DOHH2 (cell line): ENCODE measurements around the gene DHRS2.

ENCODE experiments used
- H3F3A ChIP-seq: fragments of 200-600 bp; sonication (generic), shearing (Covaris generic); 2 replicates; pipeline ENCODE4 v1.6.0; 2016; ENCODE audit warnings: antibody characterized with exemption, mild to moderate bottlenecking; ENCODE audit not compliant: control insufficient read depth, insufficient read depth
- H3K27ac ChIP-seq: fragments of 200-600 bp; sonication (generic); 2 replicates; pipeline ENCODE4 v1.5.1; 2014; ENCODE audit warnings: low read depth, mild to moderate bottlenecking, low read length, moderate library complexity
- H3K27me3 ChIP-seq: fragments of 200-600 bp; sonication (generic); 2 replicates; pipeline ENCODE4 v1.6.1; 2014; ENCODE audit warnings: mild to moderate bottlenecking, low read length, mixed read lengths; ENCODE audit not compliant: control insufficient read depth
- H3K36me3 ChIP-seq: fragments of 200-600 bp; sonication (generic); 2 replicates; pipeline ENCODE4 v1.6.1; 2014; ENCODE audit warnings: mild to moderate bottlenecking, low read length, moderate library complexity, mixed read lengths; ENCODE audit not compliant: control insufficient read depth
- H3K4me1 ChIP-seq: fragments of 200-600 bp; sonication (generic); 2 replicates; pipeline ENCODE4 v1.6.1; 2014; ENCODE audit warnings: mild to moderate bottlenecking, low read length, mixed read lengths; ENCODE audit not compliant: control insufficient read depth
- H3K4me2 ChIP-seq: fragments of 200-600 bp; sonication (generic); 2 replicates; pipeline ENCODE4 v1.6.0; 2014; ENCODE audit warnings: mild to moderate bottlenecking, low read length, moderate library complexity
- H3K4me3 ChIP-seq: fragments of 200-600 bp; sonication (generic); 2 replicates; pipeline ENCODE4 v1.5.1; 2014; ENCODE audit warnings: mild to moderate bottlenecking, low read length, mixed read lengths
- H3K79me2 ChIP-seq: fragments of 200-600 bp; sonication (generic); 2 replicates; pipeline ENCODE4 v1.6.1; 2014; ENCODE audit warnings: mild to moderate bottlenecking, low read length, mixed read lengths; ENCODE audit not compliant: control insufficient read depth
- H3K9me2 ChIP-seq: fragments of 200-600 bp; sonication (generic); replicated peaks from 2 replicates; pipeline ENCODE4 v1.6.1; 2014; ENCODE audit warnings: mild to moderate bottlenecking, low read length, mixed read lengths; ENCODE audit not compliant: control insufficient read depth
- H3K9me3 ChIP-seq: fragments of 200-600 bp; sonication (generic); 2 replicates; pipeline ENCODE4 v1.6.1; 2014; ENCODE audit warnings: antibody characterized with exemption, low read length, mixed read lengths; ENCODE audit not compliant: control insufficient read depth, insufficient read depth
- H4K20me1 ChIP-seq: fragments of 200-600 bp; sonication (generic); 2 replicates; pipeline ENCODE4 v1.6.0; 2014; ENCODE audit warnings: low read depth, mild to moderate bottlenecking, antibody characterized with exemption, low read length, moderate library complexity; ENCODE audit not compliant: control insufficient read depth, insufficient read depth
- EZH2phosphoT487 ChIP-seq: fragments of 200-600 bp; sonication (generic); IDR thresholded peaks from 2 replicates; pipeline ENCODE4 v1.6.1; 2017; ENCODE audit warnings: borderline replicate concordance, mild to moderate bottlenecking, antibody characterized with exemption, low read length, moderate library complexity, mixed read lengths
- TF ChIP-seq, protein P1 (sequence below): fragments of 200-600 bp; sonication (generic); IDR thresholded peaks from one replicate; pipeline ENCODE4 v1.5.1; 2014; ENCODE audit warnings: antibody characterized with exemption, mild to moderate bottlenecking, low read depth, low read length; ENCODE audit not compliant: poor library complexity, severe bottlenecking

DHRS2 gene

DNA sequence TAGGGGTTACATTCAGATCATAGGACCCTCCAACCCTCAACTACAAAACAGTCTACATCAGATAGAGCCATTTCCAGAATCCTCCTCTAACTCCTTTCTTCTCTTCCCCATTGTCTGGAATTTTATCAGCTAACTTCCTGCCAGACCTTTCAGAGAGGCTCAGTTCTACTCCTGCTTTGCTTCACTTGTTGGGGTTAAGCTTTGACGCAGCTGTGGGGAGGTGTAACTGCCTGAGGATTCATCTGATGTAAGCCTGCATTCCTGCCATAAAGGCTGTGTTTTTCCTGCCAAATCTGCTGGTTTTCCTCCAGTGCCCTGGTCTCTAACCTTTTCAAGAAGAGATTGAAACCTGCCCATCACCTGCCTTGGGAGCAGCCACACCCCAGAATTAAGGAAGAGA lies 16.9 kb downstream of the DHRS2 start:
- no peaks in the 10 kb centered on the region for H4K20me1 ChIP-seq
- H3K4me3 ChIP-seq, result no peak overlapping the region
- no peaks in the 10 kb centered on the region for H3K79me2 ChIP-seq
- no peaks in the 10 kb centered on the region for H3K36me3 ChIP-seq
- H3K27ac ChIP-seq, result no peak overlapping the region
- no peaks in the 10 kb centered on the region for H3K9me3 ChIP-seq
- TF ChIP-seq EZH2phosphoT487, result no peak
- no peak overlapping the region for H3K4me2 ChIP-seq
- H3K27me3 ChIP-seq, result peaks cover 3% of the 10 kb centered on the region; the same call in 1 of the 2 replicates
- H3F3A ChIP-seq, result no peaks in the 10 kb centered on the region
- H3K4me1 ChIP-seq, result no peaks in the 10 kb centered on the region
- H3K9me2 ChIP-seq, result no peaks in the 10 kb centered on the region

DNA sequence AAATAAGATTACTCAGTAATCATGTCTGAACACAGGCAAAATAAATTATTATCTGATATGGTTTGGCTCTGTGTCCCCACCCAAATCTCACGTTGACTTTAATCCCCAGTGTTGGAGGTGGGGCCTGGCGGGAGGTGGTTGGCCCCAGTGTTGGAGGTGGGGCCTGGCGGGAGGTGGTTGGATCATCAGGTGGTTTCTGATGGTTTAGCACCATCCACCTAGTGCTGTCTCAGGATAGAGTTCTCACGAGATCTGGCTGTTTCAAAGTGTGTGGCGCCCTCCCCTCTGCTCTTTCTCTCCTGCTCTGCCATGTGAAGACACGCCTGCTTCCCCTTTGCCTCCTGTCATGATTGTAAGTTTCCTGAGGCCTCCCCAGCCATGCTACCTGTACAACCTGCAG lies 18.1 kb downstream of the DHRS2 start:
- H3K9me3 ChIP-seq, result no peaks in the 10 kb centered on the region
- peaks cover 3% of the 10 kb centered on the region; the same call in 1 of the 2 replicates for H3K27me3 ChIP-seq
- no peak for TF ChIP-seq EZH2phosphoT487
- TF ChIP-seq, protein P1, sequence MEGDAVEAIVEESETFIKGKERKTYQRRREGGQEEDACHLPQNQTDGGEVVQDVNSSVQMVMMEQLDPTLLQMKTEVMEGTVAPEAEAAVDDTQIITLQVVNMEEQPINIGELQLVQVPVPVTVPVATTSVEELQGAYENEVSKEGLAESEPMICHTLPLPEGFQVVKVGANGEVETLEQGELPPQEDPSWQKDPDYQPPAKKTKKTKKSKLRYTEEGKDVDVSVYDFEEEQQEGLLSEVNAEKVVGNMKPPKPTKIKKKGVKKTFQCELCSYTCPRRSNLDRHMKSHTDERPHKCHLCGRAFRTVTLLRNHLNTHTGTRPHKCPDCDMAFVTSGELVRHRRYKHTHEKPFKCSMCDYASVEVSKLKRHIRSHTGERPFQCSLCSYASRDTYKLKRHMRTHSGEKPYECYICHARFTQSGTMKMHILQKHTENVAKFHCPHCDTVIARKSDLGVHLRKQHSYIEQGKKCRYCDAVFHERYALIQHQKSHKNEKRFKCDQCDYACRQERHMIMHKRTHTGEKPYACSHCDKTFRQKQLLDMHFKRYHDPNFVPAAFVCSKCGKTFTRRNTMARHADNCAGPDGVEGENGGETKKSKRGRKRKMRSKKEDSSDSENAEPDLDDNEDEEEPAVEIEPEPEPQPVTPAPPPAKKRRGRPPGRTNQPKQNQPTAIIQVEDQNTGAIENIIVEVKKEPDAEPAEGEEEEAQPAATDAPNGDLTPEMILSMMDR, result no peak
- H3K9me2 ChIP-seq, result no peaks in the 10 kb centered on the region
- no peak overlapping the region for H3K27ac ChIP-seq
- H4K20me1 ChIP-seq, result no peaks in the 10 kb centered on the region
- H3K79me2 ChIP-seq, result no peaks in the 10 kb centered on the region
- no peak overlapping the region for H3K4me3 ChIP-seq
- no peaks in the 10 kb centered on the region for H3F3A ChIP-seq
- no peaks in the 10 kb centered on the region for H3K4me1 ChIP-seq
- no peaks in the 10 kb centered on the region for H3K36me3 ChIP-seq
- H3K4me2 ChIP-seq, result no peak overlapping the region

DNA sequence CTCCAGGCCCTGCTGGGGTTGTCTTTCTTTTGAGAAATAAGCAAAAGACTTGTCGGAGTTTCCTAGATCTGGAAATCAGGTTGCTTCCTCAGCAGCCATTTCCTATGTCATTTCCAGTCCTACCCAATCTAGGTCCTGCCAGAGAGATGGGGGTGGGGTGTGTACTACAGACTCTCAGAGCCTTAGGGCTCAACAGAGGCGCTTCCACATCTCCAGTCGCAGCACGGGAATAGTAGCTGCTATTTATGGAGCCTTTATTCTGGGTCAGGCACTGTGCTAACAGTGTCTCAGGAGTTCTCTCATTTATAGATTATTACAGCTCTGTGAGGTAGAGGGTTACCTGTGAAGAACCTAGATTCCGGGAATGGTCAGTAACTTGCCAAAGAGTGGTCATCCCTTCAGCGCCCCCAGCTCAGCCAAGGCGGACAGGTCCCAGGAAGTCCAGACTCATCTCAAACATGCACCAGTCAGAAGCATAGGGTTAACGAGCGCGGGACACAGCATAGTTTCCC lies 21.9 kb downstream of the DHRS2 start:
- Histone ChIP-seq H3K36me3 (no peaks in the 10 kb centered on the region), H3K4me3 (no peak overlapping the region), H3K4me1 (no peaks in the 10 kb centered on the region), H4K20me1 (no peaks in the 10 kb centered on the region), H3K9me3 (no peaks in the 10 kb centered on the region), H3K27ac (no peak overlapping the region), H3K4me2 (no peak overlapping the region), H3K27me3 (no peaks in the 10 kb centered on the region), H3K9me2 (no peaks in the 10 kb centered on the region), H3K79me2 (no peaks in the 10 kb centered on the region), H3F3A (no peaks in the 10 kb centered on the region)
- no peak for TF ChIP-seq EZH2phosphoT487
- TF ChIP-seq, protein P1, result no peak

DNA sequence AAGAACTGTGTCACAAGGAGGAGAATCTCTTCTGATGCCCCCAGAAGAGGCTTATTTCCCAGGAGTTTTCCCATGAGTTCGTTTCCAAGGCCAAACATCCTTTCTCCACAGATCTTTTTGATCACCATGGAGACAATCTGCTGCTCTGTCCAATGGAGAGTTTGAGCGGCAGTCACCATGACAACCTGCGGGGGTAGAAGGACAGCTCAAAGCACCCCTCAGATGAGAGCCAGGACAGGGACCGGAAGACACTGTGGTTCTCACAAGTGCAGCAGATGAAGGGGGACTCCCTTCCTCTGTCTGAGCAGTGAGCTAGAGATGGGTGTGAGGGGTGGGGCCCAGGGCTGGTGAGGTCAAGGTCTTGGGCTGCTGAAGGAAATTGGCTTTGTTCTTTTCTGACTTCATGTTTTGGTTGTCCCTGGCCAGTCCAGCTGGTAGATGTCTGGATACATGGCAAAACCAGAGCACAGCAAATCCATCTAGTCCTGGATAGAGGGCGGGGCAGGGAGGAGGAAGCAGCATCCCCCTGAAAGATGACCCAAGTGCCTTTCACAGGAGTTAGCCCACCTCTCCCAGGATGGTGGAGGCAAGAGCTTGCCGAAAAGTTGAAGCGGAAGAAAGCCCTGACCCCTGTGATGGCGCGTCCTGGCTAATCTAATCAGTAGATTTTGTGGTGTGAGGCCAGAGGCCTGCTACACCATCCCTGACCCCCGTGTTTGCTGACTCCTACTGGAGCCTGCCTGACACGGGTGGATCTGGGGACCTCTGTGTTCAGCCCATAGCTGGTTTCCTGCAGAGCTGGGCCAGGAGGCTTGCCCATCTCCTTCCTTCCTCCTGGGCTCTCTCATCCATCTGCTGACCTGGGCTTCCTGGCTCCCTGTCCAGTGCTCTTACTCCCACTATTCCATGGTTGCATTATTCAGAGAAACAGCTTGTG lies 24.4 kb downstream of the DHRS2 start:
- 0 out of 2 replicates have a peak, but pooled peaks cover 4% of the 10 kb centered on the region for H3K27me3 ChIP-seq
- H3F3A ChIP-seq, result no peaks in the 10 kb centered on the region
- no peaks in the 10 kb centered on the region for H3K36me3 ChIP-seq
- H4K20me1 ChIP-seq, result no peaks in the 10 kb centered on the region
- no peak overlapping the region for H3K4me3 ChIP-seq
- H3K4me1 ChIP-seq, result no peaks in the 10 kb centered on the region
- no peaks in the 10 kb centered on the region for H3K79me2 ChIP-seq
- no peak overlapping the region for H3K4me2 ChIP-seq
- H3K9me2 ChIP-seq, result no peaks in the 10 kb centered on the region
- no peak overlapping the region for H3K27ac ChIP-seq
- H3K9me3 ChIP-seq, result no peaks in the 10 kb centered on the region
- TF ChIP-seq, protein P1, result no peak
- TF ChIP-seq EZH2phosphoT487, result no peak
